Measurements from ENCODE around the gene MAGOHB. TPM values are rescaled to one million over a fixed set of nuclear protein-coding genes. Genes with fewer than 3 reads are reported as not detected.

MAGOHB gene
- total RNA-seq, 1 experiment from 2014 or later: 64.5 TPM

DNA sequence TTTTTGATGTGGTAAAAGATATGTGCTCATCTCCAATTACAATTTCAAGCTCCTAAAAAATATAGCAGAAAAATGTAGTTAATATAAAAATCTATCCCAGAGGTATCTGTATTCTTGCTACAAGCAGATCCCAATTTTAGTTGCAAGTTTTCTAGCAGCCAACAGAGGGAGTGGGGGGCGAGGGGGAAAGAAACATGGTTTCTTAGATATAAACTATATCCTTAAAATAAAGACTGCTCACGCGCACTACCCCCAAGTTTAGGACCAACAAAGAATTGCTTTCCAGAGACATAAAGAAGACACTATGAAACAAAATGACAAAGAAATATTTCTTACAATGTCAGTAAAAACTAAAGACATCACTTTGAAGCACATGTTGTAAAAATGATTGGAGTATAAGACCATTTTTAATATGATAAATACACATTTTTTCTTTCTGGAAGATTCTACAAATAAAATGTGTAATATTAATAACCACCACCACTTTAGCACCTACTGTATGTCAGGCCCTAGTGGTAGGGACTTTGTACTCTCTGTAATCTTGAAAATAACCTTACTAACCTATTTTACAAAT lies 5.4 kb downstream of the MAGOHB start:
- Histone ChIP-seq H3K9ac (ENCODE audit: extremely low read depth, insufficient read length, low read length) (no peak overlapping the region), H4K91ac (ENCODE audit: insufficient read length, low read depth, low read length) (no peak overlapping the region), H3K27me3 (ENCODE audit: insufficient read depth, low read length) (no peaks in the 10 kb centered on the region), H4K8ac (replicated peaks; ENCODE audit: insufficient read length, low read depth, low read length) (no peak overlapping the region), H3K79me2 (ENCODE audit: insufficient read depth, low read length) (peaks cover 11% of the 10 kb centered on the region; the same call in 1 of the 2 replicates), H3K4me1 (ENCODE audit: insufficient read depth, low read length) (no peaks in the 10 kb centered on the region), H2AFZ (ENCODE audit: low read length) (no peak overlapping the region), H2BK20ac (ENCODE audit: low read depth, low read length, poor library complexity, severe bottlenecking) (no peak overlapping the region), H3K23me2 (ENCODE audit: insufficient read length, low read depth, low read length, poor library complexity, severe bottlenecking) (peaks cover 4% of the 10 kb centered on the region), H3K4me2 (ENCODE audit: insufficient read depth, insufficient read length, low read length) (no peak overlapping the region), H3K18ac (ENCODE audit: insufficient read length, low read depth, low read length) (no peak overlapping the region), H3K23ac (ENCODE audit: insufficient read length, low read depth, low read length) (no peak overlapping the region), H4K5ac (ENCODE audit: insufficient read length, low read depth, low read length) (no peak overlapping the region), H2BK5ac (ENCODE audit: insufficient read length, low read length) (no peak overlapping the region), H2AK5ac (ENCODE audit: insufficient read length, low read length) (no peak overlapping the region), H3K79me1 (ENCODE audit: insufficient read depth, low read depth, low read length, poor library complexity, severe bottlenecking) (no peaks in the 10 kb centered on the region), H3K56ac (ENCODE audit: insufficient read length, low read depth, low read length) (no peak overlapping the region), H2BK15ac (ENCODE audit: low read depth, low read length) (no peak overlapping the region), H2BK12ac (ENCODE audit: insufficient read length, low read depth, low read length) (no peak overlapping the region), H3T11ph (ENCODE audit: low read length) (no peak overlapping the region), H4K20me1 (ENCODE audit: control insufficient read depth, insufficient read depth, insufficient read length) (no peaks in the 10 kb centered on the region), H3K27ac (ENCODE audit: insufficient read length, low read depth, low read length) (no peak overlapping the region), H2BK120ac (ENCODE audit: low read depth, low read length, poor library complexity, severe bottlenecking) (no peak overlapping the region), H3K4ac (ENCODE audit: low read depth, low read length) (no peak overlapping the region), H3K14ac (ENCODE audit: insufficient read depth, low read length) (no peak overlapping the region), H3K9me3 (ENCODE audit: control insufficient read depth, low read depth, low read length) (no peaks in the 10 kb centered on the region)
- TF ChIP-seq, protein P1, sequence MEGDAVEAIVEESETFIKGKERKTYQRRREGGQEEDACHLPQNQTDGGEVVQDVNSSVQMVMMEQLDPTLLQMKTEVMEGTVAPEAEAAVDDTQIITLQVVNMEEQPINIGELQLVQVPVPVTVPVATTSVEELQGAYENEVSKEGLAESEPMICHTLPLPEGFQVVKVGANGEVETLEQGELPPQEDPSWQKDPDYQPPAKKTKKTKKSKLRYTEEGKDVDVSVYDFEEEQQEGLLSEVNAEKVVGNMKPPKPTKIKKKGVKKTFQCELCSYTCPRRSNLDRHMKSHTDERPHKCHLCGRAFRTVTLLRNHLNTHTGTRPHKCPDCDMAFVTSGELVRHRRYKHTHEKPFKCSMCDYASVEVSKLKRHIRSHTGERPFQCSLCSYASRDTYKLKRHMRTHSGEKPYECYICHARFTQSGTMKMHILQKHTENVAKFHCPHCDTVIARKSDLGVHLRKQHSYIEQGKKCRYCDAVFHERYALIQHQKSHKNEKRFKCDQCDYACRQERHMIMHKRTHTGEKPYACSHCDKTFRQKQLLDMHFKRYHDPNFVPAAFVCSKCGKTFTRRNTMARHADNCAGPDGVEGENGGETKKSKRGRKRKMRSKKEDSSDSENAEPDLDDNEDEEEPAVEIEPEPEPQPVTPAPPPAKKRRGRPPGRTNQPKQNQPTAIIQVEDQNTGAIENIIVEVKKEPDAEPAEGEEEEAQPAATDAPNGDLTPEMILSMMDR (conservative IDR thresholded peaks at IDR 0.05): peak; percentile 57
- no peak overlapping the region for H3K27ac Mint-ChIP-seq
- DNase-seq: no peak
- H3K4me1 Mint-ChIP-seq: peaks cover 14% of the 10 kb centered on the region in 2 experiments
- H3K36me3 Mint-ChIP-seq (ENCODE audit: insufficient read depth in 1 of 3, low read depth in 3 of 3): peaks cover 8 to 68% (median 62%) of the 10 kb centered on the region in 3 experiments; a peak in 5 of 7 replicates
- H3K9me3 Mint-ChIP-seq: no peaks in the 10 kb centered on the region
- WGBS (ENCODE audit: extremely low coverage, insufficient read length, low lambda C conversion rate): no CpG with 5 or more reads among the region's 3 CpGs
- no peak overlapping the region for H3K4me3 Mint-ChIP-seq
- H3K27me3 Mint-ChIP-seq (ENCODE audit: low read depth): no peaks in the 10 kb centered on the region
